Uterus (tissue), 2 donors: ENCODE results near the gene DGKI.

Experiments used
- POLR2A ChIP-seq, 2 donors: fragments of 450-650 bp; IDR thresholded peaks; one replicate each; pipeline ENCODE4 v1.6.1; 2016; ENCODE audit warnings: antibody characterized with exemption in 2 of 2, mild to moderate bottlenecking in 1 of 2, moderate library complexity in 1 of 2
- TF ChIP-seq, protein P1 (sequence below), 4 experiments: fragments of 200-600 bp in 2 of 4; fragments of 450-650 bp in 2 of 4; sonication (generic) in 2 of 4; IDR thresholded peaks; one replicate each; pipeline ENCODE4 v1.5.1; 2016 to 2019; ENCODE audit warnings: antibody characterized with exemption in 4 of 4, mild to moderate bottlenecking in 2 of 4, moderate library complexity in 1 of 4

- TF ChIP-seq, protein P1, sequence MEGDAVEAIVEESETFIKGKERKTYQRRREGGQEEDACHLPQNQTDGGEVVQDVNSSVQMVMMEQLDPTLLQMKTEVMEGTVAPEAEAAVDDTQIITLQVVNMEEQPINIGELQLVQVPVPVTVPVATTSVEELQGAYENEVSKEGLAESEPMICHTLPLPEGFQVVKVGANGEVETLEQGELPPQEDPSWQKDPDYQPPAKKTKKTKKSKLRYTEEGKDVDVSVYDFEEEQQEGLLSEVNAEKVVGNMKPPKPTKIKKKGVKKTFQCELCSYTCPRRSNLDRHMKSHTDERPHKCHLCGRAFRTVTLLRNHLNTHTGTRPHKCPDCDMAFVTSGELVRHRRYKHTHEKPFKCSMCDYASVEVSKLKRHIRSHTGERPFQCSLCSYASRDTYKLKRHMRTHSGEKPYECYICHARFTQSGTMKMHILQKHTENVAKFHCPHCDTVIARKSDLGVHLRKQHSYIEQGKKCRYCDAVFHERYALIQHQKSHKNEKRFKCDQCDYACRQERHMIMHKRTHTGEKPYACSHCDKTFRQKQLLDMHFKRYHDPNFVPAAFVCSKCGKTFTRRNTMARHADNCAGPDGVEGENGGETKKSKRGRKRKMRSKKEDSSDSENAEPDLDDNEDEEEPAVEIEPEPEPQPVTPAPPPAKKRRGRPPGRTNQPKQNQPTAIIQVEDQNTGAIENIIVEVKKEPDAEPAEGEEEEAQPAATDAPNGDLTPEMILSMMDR (IDR thresholded peaks at IDR 0.05): no peak
- no peak for TF ChIP-seq POLR2A (IDR thresholded peaks at IDR 0.05)
Observed at GRCh38 chr7:137810248-137810647, 36.5 kb downstream of the DGKI start.
